ENCODE results near the gene SETSIP.

Gene SETSIP

GRCh38 chr1:92075311-92075710, at the start of gene SETSIP:
TSS of gene SETSIP (minus strand) at chr1:92075411. CDS start at chr1:92075411, 0 bp downstream.
- H3K27ac Mint-ChIP-seq: no peak within 1 kb of the TSS
- ATAC-seq (no peak), DNase-seq (ENCODE audit: low spot score in 2 of 2) (no peak)
- H3K4me1 Mint-ChIP-seq: peaks cover 6% of the 10 kb centered on the region
- no peak within 1 kb of the TSS for H3K4me3 Mint-ChIP-seq
- no peaks in the 10 kb centered on the region for H3K36me3 Mint-ChIP-seq
- H3K9me3 Mint-ChIP-seq: no peaks in the 10 kb centered on the region

GRCh38 chr1:92123868-92124267, 48.7 kb upstream of the SETSIP start:
- ATAC-seq (no peak), DNase-seq (ENCODE audit: low spot score in 2 of 2) (no peak)
- H3K27ac Mint-ChIP-seq: no peak overlapping the region
- H3K36me3 Mint-ChIP-seq: no peaks in the 10 kb centered on the region
- H3K4me3 Mint-ChIP-seq: no peak overlapping the region
- no peaks in the 10 kb centered on the region for H3K9me3 Mint-ChIP-seq
- no peaks in the 10 kb centered on the region for H3K4me1 Mint-ChIP-seq

GRCh38 chr1:92118826-92119225, 43.6 kb upstream of the SETSIP start:
- ATAC-seq: no peak
- Mint-ChIP-seq H3K36me3 (no peaks in the 10 kb centered on the region), H3K27ac (no peak overlapping the region), H3K4me1 (peaks cover 7% of the 10 kb centered on the region), H3K4me3 (no peak overlapping the region), H3K9me3 (no peaks in the 10 kb centered on the region)
- DNase-seq (ENCODE audit: low spot score in 2 of 2): no peak

GRCh38 chr1:92117526-92117925, 42.3 kb upstream of the SETSIP start:
- H3K4me3 Mint-ChIP-seq: no peak overlapping the region
- peaks cover 7% of the 10 kb centered on the region for H3K4me1 Mint-ChIP-seq
- ATAC-seq (peak; percentile 49), DNase-seq (ENCODE audit: low spot score in 2 of 2) (no peak)
- H3K27ac Mint-ChIP-seq: no peak overlapping the region
- no peaks in the 10 kb centered on the region for H3K9me3 Mint-ChIP-seq
- no peaks in the 10 kb centered on the region for H3K36me3 Mint-ChIP-seq

- ATAC-seq (no peak), DNase-seq (ENCODE audit: low spot score in 2 of 2) (no peak)
- Mint-ChIP-seq H3K27ac (no peak overlapping the region), H3K9me3 (no peaks in the 10 kb centered on the region), H3K4me3 (no peak overlapping the region), H3K4me1 (no peaks in the 10 kb centered on the region), H3K36me3 (no peaks in the 10 kb centered on the region)
Observed at GRCh38 chr1:92108631-92109030, 33.4 kb upstream of the SETSIP start.

- Mint-ChIP-seq H3K4me1 (no peaks in the 10 kb centered on the region), H3K36me3 (no peaks in the 10 kb centered on the region), H3K27ac (no peak overlapping the region), H3K4me3 (no peak overlapping the region), H3K9me3 (no peaks in the 10 kb centered on the region)
- ATAC-seq (no peak), DNase-seq (ENCODE audit: low spot score in 2 of 2) (no peak)
Observed at GRCh38 chr1:92105546-92106081, 30.4 kb upstream of the SETSIP start.

- Mint-ChIP-seq H3K4me3 (no peak overlapping the region), H3K9me3 (no peaks in the 10 kb centered on the region), H3K4me1 (peaks cover 6% of the 10 kb centered on the region), H3K27ac (no peak overlapping the region), H3K36me3 (no peaks in the 10 kb centered on the region)
- ATAC-seq: peak; percentile 96
- no peak for DNase-seq (ENCODE audit: low spot score in 2 of 2)
Observed at GRCh38 chr1:92096317-92096716, 21.1 kb upstream of the SETSIP start.

GRCh38 chr1:92095874-92096273, 20.7 kb upstream of the SETSIP start:
- no peaks in the 10 kb centered on the region for H3K36me3 Mint-ChIP-seq
- no peak for ATAC-seq
- H3K27ac Mint-ChIP-seq: no peak overlapping the region
- H3K4me3 Mint-ChIP-seq: no peak overlapping the region
- no peaks in the 10 kb centered on the region for H3K9me3 Mint-ChIP-seq
- DNase-seq (ENCODE audit: low spot score in 2 of 2): no peak
- H3K4me1 Mint-ChIP-seq: peaks cover 6% of the 10 kb centered on the region

GRCh38 chr1:92094595-92094994, 19.4 kb upstream of the SETSIP start:
- Mint-ChIP-seq H3K4me3 (no peak overlapping the region), H3K27ac (no peak overlapping the region), H3K4me1 (peaks cover 6% of the 10 kb centered on the region), H3K9me3 (no peaks in the 10 kb centered on the region), H3K36me3 (no peaks in the 10 kb centered on the region)
- ATAC-seq (no peak), DNase-seq (ENCODE audit: low spot score in 2 of 2) (no peak)

- ATAC-seq (no peak), DNase-seq (ENCODE audit: low spot score in 2 of 2) (no peak)
- Mint-ChIP-seq H3K4me3 (no peak overlapping the region), H3K4me1 (peaks cover 6% of the 10 kb centered on the region), H3K27ac (no peak overlapping the region), H3K36me3 (no peaks in the 10 kb centered on the region), H3K9me3 (no peaks in the 10 kb centered on the region)
Observed at GRCh38 chr1:92094090-92094489, 18.9 kb upstream of the SETSIP start.

GRCh38 chr1:92091625-92092024, 16.4 kb upstream of the SETSIP start:
- H3K4me1 Mint-ChIP-seq: peaks cover 6% of the 10 kb centered on the region
- H3K4me3 Mint-ChIP-seq: no peak overlapping the region
- no peaks in the 10 kb centered on the region for H3K36me3 Mint-ChIP-seq
- no peaks in the 10 kb centered on the region for H3K9me3 Mint-ChIP-seq
- ATAC-seq: no peak
- no peak for DNase-seq (ENCODE audit: low spot score in 2 of 2)
- no peak overlapping the region for H3K27ac Mint-ChIP-seq

GRCh38 chr1:92087542-92087941, 12.3 kb upstream of the SETSIP start:
- DNase-seq (ENCODE audit: low spot score in 2 of 2): no peak
- H3K27ac Mint-ChIP-seq: no peak overlapping the region
- peaks cover 7% of the 10 kb centered on the region for H3K9me3 Mint-ChIP-seq
- no peak overlapping the region for H3K4me3 Mint-ChIP-seq
- no peaks in the 10 kb centered on the region for H3K36me3 Mint-ChIP-seq
- ATAC-seq: no peak
- H3K4me1 Mint-ChIP-seq: no peaks in the 10 kb centered on the region

GRCh38 chr1:92085727-92086126, 10.5 kb upstream of the SETSIP start:
- ATAC-seq: no peak
- Mint-ChIP-seq H3K4me3 (no peak overlapping the region), H3K4me1 (no peaks in the 10 kb centered on the region), H3K36me3 (no peaks in the 10 kb centered on the region), H3K27ac (no peak overlapping the region), H3K9me3 (peaks cover 7% of the 10 kb centered on the region)
- DNase-seq (ENCODE audit: low spot score in 2 of 2): no peak

- H3K4me1 Mint-ChIP-seq: peaks cover 6% of the 10 kb centered on the region
- H3K9me3 Mint-ChIP-seq: peaks cover 7% of the 10 kb centered on the region
- no peak for ATAC-seq
- H3K27ac Mint-ChIP-seq: no peak overlapping the region
- no peak overlapping the region for H3K4me3 Mint-ChIP-seq
- no peaks in the 10 kb centered on the region for H3K36me3 Mint-ChIP-seq
- no peak for DNase-seq (ENCODE audit: low spot score in 2 of 2)
Observed at GRCh38 chr1:92084651-92085050, 9.4 kb upstream of the SETSIP start.

GRCh38 chr1:92081031-92081430, 5.8 kb upstream of the SETSIP start:
- Mint-ChIP-seq H3K27ac (peak overlapping the region; percentile 93), H3K4me1 (peaks cover 6% of the 10 kb centered on the region), H3K36me3 (no peaks in the 10 kb centered on the region), H3K4me3 (peak overlapping the region; percentile 94), H3K9me3 (peaks cover 7% of the 10 kb centered on the region)
- no peak for DNase-seq (ENCODE audit: low spot score in 2 of 2)
- ATAC-seq: no peak

- ATAC-seq: peak; percentile 97
- Mint-ChIP-seq H3K4me3 (peak within 1 kb of the TSS; percentile 94), H3K36me3 (no peaks in the 10 kb centered on the region)
Observed at GRCh38 chr1:92080128-92080985, 5.1 kb upstream of the SETSIP start, which contains the start of gene BTBD8. TSS of gene BTBD8 (plus strand) at chr1:92080345. CDS start at chr1:92080572, 227 bp downstream.

More at GRCh38 chr1:92080128-92080985, 5.1 kb upstream of the SETSIP start, which contains the start of gene BTBD8:
- peaks cover 6% of the 10 kb centered on the region for H3K4me1 Mint-ChIP-seq
- H3K27ac Mint-ChIP-seq: peak within 1 kb of the TSS; percentile 93
- H3K9me3 Mint-ChIP-seq: peaks cover 4% of the 10 kb centered on the region
- DNase-seq (ENCODE audit: low spot score in 2 of 2): peak; percentile 73 to 90

All from stimulated activated effector memory CD8-positive, alpha-beta T cell treated with anti-CD3 and anti-CD28 coated beads, Interleukin-12 subunit alpha, Interleukin-12 subunit beta, amount 100 ng/mL, for 72 hours (primary cell).